NOMO-1 treated with dmso at 0.1 percent for 144 hours (cell line): Measurements from ENCODE around the gene ABHD12.
"Not testable (repeated sequence)": the region's sequence is repeated elsewhere in the genome, so short reads cannot be mapped to it uniquely, and the experiment has no call there.

Source experiments
- DNase-seq: peaks from one replicate; lab custom pipeline; 2025; ENCODE audit not compliant: unreplicated experiment; lab: John Stamatoyannopoulos, UW

Gene ABHD12

DNA sequence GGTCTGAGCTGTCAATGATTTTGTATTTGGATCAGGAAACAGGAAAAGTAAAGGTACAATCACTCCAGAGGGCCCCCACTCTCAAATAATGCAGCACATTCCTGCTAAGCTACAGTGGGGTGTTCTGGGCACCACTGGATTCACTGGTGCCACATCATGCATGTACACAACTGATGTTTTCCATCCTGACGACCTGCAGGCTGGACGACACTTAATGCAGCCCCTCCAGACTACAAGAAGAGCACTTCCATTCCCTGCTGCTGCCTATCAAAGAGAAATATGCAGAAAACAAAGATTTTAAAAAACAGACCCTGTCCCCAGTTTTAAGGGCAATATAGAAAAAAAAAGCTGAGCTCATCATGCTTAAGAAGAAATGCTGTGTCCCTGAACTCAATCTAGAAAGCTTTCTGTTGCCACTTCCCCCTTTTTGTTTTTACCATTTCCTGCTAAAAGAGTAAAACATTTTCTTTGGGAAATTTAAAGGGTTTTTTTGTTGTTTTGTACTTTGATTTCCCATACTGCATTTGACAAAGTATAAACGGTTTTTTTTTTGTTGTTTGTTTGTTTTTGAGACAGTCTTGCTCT, 35.5 kb downstream of the ABHD12 start:
- no peak for DNase-seq

DNA sequence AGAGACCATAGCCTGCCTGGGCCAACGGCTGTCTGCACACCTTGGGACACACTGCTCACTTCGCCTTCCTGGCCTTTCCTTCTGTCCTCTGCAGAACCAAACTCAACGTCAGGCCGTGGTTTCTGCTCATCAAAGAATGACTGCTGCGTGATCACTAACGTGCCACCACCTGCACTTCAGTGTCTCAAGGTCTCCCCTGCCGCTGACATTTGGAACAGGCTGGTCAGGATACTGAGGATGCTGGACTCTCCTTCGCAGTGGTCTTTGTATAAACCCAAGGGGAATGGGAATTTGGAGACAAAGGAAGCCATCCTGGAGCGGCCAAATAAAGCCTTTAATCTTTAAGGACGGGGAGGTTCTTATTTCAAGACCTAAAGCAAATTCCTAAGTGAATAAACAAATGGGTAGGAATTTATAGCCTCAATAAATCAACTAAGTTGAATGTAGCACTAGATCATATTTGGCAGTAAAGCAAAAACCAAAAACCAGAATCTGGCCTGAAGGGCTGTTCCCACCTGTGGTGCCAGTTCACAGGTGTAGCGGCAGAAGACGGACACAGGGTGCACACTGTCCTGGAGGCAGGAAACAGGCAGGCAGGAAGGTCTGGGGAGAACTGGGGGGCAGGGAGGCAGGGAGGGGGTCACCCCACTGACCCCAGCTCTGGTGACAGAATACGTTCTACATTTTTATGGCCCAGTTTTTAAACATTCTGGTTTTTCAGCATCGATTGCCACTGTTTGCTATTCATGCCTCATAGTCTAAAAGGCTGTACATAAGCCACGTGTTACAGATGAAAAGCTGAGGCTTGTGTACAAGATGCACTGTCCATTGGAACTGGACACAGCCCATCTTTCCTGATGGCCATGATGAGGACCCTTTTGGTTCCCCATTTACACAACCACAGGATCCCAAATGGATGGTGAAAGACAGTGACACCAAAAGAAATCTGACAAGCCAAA, 36.6 kb downstream of the ABHD12 start:
- no peak for DNase-seq

DNA sequence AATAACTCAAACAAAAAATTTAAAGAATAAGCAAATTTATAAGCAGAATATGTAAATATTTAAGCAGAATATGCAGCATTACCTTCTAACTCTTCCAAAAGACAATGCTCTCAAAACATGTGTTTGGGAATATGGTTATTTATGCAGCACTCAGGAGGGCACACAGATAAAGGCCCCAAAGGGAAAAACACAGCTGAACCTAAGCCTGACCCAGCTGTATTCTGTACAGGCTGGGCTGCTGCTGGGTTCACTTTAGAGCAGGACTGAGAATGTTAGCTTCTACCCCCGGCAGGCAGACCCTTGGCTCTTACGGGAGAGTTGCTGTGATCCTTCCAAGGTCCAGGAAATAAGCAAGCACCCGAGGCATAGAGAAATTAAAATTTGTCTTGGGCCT, 37.3 kb downstream of the ABHD12 start:
- no peak for DNase-seq

DNA sequence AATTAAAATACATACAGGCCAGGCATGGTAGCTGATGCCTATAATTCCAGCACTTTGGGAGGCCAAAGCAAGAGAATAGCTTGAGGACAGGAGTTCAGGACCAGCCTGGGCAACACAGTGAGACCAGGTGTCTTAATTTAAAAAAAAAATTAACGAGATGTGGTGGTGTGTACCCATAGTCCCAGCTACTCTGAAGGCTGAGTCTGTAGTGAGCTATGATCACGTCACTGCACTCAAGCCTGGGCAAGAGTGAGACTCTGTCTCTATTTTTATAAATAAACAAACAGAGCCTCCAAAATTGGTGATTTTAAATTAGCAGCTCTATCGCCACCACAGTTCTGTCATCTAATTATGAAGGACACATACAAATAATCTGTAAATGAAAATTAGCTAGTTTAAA, 37.9 kb downstream of the ABHD12 start:
- no peak for DNase-seq

DNA sequence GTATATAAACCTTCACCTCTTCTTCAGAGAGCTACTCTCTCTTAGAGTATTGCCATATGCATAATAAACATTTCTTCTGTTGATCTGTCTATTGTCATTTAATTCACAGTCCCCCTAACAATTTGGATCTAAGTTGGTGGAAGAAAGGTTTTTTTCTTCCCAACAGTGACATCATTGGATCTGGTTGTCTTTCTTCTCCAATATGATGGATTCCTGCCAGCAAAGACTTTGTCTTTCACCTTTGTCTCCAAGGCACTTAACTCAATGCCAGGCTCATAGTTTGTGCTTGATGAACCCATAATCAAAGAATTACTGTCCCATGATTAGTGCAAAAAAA, 39.6 kb downstream of the ABHD12 start:
- no peak for DNase-seq

- DNase-seq: no peak
Observed at GRCh38 chr20:25346349-25346748, 44.3 kb downstream of the ABHD12 start.

GRCh38 chr20:25345721-25346120, 44.9 kb downstream of the ABHD12 start:
- no peak for DNase-seq

DNA sequence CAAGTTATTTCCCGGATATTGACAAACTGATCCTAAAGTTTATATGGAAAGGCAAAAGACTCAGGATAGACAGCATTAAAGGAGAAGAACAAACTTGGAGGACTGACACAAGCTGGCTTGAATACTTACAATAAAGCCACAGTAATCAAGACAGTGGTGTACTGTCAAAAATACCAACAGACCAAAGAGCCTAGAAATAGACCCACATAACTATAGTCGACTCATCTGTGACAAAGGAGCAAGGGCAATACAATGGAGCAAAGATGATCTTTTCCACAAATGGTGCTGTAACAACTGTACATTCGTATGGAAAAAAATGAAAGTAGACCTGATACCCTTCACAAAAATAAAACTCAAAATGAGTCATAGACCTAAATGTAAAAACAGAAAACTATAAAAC, 46.0 kb downstream of the ABHD12 start:
- no peak for DNase-seq

GRCh38 chr20:25341716-25342680, 48.6 kb downstream of the ABHD12 start:
- DNase-seq: no peak

GRCh38 chr20:25340380-25340779, 50.3 kb downstream of the ABHD12 start:
- no peak for DNase-seq

DNA sequence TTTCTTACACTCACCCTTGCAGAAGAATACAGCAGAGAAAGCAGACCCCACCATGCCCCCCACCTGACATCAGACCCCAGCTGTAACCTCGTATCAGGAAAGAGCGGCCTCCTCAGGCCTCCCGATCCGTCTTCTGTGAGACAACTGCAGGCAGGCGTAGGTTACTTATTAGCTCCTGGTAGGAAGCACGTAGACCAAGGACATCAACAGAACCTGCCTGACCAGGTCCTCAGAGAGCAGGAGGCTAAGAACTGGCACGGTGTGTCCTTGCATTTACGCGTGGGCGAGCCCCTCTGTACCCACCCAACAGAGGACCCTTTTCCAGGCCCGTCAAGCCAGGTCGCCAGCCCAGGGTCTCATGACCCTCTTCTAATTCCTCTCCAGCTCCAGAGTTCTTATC, 51.0 kb downstream of the ABHD12 start:
- DNase-seq: no peak

GRCh38 chr20:25338112-25339023, 52.3 kb downstream of the ABHD12 start:
- DNase-seq: no peak

DNA sequence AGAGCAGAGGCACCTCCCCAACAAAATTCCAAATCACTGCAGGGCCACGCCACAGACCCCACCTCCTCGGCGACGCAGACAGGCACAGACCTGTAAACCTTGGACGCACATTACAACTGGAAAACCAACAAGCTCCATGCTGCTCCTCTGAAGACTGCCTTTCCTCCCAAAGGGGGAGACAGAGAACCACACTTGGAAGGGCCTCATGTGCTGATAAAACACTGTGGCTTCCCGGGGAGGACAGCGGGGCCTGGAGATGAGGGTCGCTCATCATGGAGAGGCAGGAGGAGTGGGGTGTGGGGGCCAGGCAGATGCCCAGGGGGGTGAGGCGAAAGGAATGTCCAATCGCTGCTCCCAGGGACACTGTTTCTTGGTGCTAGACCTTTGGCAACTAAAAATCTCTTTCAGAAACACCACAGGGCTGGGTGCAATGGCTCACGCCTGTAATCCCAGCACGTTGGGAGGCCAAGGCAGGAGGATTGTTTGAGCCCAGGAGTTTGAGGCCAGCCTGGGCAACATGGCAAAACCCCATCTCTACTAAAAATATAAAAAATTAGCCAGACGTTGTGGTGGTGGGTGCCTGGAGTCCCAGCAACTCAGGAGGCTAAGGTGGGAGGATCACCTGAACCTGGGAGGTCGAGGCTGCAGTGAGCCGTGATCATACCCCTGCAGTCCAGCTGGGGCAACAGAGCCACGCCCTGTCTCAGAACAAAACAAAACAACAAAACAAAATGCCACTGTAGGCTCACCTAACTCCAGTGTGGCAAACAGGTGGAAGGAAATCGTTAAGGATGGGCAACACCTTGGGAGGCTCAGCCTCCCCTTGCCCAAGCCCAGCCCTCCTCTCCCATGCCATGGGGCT, 53.8 kb downstream of the ABHD12 start:
- DNase-seq: no peak

- DNase-seq: not testable (repeated sequence)
Observed at GRCh38 chr20:25334972-25335371, 55.7 kb downstream of the ABHD12 start.

- no peak for DNase-seq
Observed at GRCh38 chr20:25328954-25329498, 61.6 kb downstream of the ABHD12 start.

DNA sequence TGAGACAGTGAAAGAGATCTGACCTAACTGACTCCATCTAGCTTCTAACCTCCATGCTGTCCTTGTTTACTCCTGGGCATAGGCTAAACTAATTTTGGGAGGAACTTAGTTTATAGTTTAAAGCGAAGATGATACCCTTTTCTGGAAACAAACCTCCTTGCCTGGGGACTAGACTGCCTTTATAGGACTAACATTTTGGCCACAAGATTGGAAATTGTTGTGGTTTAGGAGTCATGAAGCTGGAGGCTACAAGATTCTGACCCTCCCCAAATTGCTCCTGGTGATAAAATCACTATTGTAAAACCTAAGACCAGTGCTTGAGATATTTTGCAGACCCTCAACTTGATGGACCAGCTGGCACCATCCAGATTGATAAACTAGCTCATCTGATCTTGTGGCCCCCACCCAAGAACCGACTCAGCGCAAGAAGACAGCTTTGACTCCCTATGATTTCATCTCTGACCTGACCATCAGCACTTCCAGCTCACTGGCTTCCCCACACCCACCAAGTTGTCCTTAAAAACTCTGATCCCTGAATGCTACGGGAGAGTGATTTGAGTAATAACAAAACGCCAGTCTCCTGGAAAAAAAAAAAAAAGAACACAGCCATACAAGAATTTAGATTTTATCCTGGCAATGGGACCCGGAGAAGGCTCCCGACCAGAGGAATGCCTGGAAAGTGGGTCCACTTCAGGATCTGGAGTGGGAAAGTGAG, 63.0 kb downstream of the ABHD12 start:
- DNase-seq: no peak

GRCh38 chr20:25325997-25326396, 64.6 kb downstream of the ABHD12 start:
- DNase-seq: no peak

- no peak for DNase-seq
Observed at GRCh38 chr20:25325073-25325472, 65.6 kb downstream of the ABHD12 start.

GRCh38 chr20:25324412-25324811, 66.2 kb downstream of the ABHD12 start:
- peak; percentile 57 for DNase-seq
